Measurements from ENCODE around the gene ATAD3B. TPM values are rescaled to one million over a fixed set of nuclear protein-coding genes. Genes with fewer than 3 reads are reported as not detected.
A peak's percentile ranks its signal among the peaks of the same experiment; 100 is the strongest.
"Not testable (repeated sequence)": the region's sequence is repeated elsewhere in the genome, so short reads cannot be mapped to it uniquely, and the experiment has no call there.

The ATAD3B gene
- total and polyA plus RNA-seq, 2 of the 13 experiments (the other 11 are each of a cell fraction or from before 2014, with no cell fraction given): 9.6 to 31.1 TPM

- H3K4me2 ChIP-seq (ENCODE audit: low read depth, low read length); H3K79me2 ChIP-seq (ENCODE audit: insufficient read depth, low read length); ATAC-seq; H4K20me1 ChIP-seq (ENCODE audit: insufficient read depth, low read length); BruUV-seq (replicated peaks); H3K27me3 ChIP-seq (ENCODE audit: control insufficient read depth in 1 of 2, insufficient read depth in 2 of 2, low read length in 2 of 2); CTCF ChIA-PET (ENCODE audit: low intra/inter-chr PET ratio, low total read pairs); POLR2A ChIA-PET; H3K4me3 ChIP-seq (replicated peaks in 1 of 3; ENCODE audit: insufficient read depth in 1 of 3, low read depth in 2 of 3, low read length in 3 of 3); FAIRE-seq; H3K9ac ChIP-seq (ENCODE audit: insufficient read depth, low read depth, low read length); H3K27ac ChIP-seq (ENCODE audit: extremely low read length, insufficient read depth, low read length); H3K9me3 ChIP-seq (ENCODE audit: low read length); H2AFZ ChIP-seq (ENCODE audit: low read length); DNase-seq (ENCODE audit: low spot score); in situ Hi-C loops (cut with HindIII; ENCODE audit: extremely low pct_ligation_motif_present, low pct_unique_long_range_greater_than_20kb); intact Hi-C loops (cut with micrococcal nuclease; ENCODE audit: unreplicated experiment); H3K4me1 ChIP-seq (ENCODE audit: insufficient read depth, low read length): not testable (repeated sequence)
- TF ChIP-seq RBFOX2 (IDR thresholded peaks at IDR 0.05; ENCODE audit: low read depth, low read length): 0 out of 2 replicates have a peak, but pooled peaks have one; percentile 44
- WGBS (ENCODE audit: low lambda C conversion rate): 100% methylated on average over 2 of the region's 31 CpGs
- peaks cover 14 to 28% of the 10 kb centered on the region in 2 experiments; a peak in 4 of 5 replicates for H3K36me3 ChIP-seq (replicated peaks in 1 of 2; ENCODE audit: control insufficient read depth in 1 of 2, insufficient read depth in 2 of 2, low read length in 2 of 2)
Observed at GRCh38 chr1:1523226-1523625, 51.7 kb downstream of the ATAD3B start.

- FAIRE-seq: not testable (repeated sequence)
Observed at GRCh38 chr1:1523651-1524050, 52.1 kb downstream of the ATAD3B start.

GRCh38 chr1:1524750-1525383 lies 53.3 kb downstream of the ATAD3B start:
- H4K20me1 ChIP-seq (ENCODE audit: insufficient read depth, low read length); intact Hi-C loops (cut with micrococcal nuclease; ENCODE audit: unreplicated experiment); H2AFZ ChIP-seq (ENCODE audit: low read length); H3K4me3 ChIP-seq (replicated peaks in 1 of 3; ENCODE audit: insufficient read depth in 1 of 3, low read depth in 2 of 3, low read length in 3 of 3); POLR2A ChIA-PET; in situ Hi-C loops (cut with HindIII; ENCODE audit: extremely low pct_ligation_motif_present, low pct_unique_long_range_greater_than_20kb); H3K79me2 ChIP-seq (ENCODE audit: insufficient read depth, low read length); BruUV-seq (replicated peaks); H3K4me1 ChIP-seq (ENCODE audit: insufficient read depth, low read length); FAIRE-seq; ATAC-seq; H3K9me3 ChIP-seq (ENCODE audit: low read length); DNase-seq (ENCODE audit: low spot score); H3K27me3 ChIP-seq (ENCODE audit: control insufficient read depth in 1 of 2, insufficient read depth in 2 of 2, low read length in 2 of 2); H3K9ac ChIP-seq (ENCODE audit: insufficient read depth, low read depth, low read length); H3K4me2 ChIP-seq (ENCODE audit: low read depth, low read length); CTCF ChIA-PET (ENCODE audit: low intra/inter-chr PET ratio, low total read pairs); H3K27ac ChIP-seq (ENCODE audit: extremely low read length, insufficient read depth, low read length): not testable (repeated sequence)
- peaks cover 20 to 38% of the 10 kb centered on the region in 2 experiments; a peak in 4 of 5 replicates for H3K36me3 ChIP-seq (replicated peaks in 1 of 2; ENCODE audit: control insufficient read depth in 1 of 2, insufficient read depth in 2 of 2, low read length in 2 of 2)
- WGBS (ENCODE audit: low lambda C conversion rate): 98% methylated on average over 20 of the region's 30 CpGs

More at GRCh38 chr1:1523651-1524050, 52.1 kb downstream of the ATAD3B start:
- H3K4me2 ChIP-seq (ENCODE audit: low read depth, low read length); H3K27me3 ChIP-seq (ENCODE audit: control insufficient read depth in 1 of 2, insufficient read depth in 2 of 2, low read length in 2 of 2); DNase-seq (ENCODE audit: low spot score); H3K4me3 ChIP-seq (replicated peaks in 1 of 3; ENCODE audit: insufficient read depth in 1 of 3, low read depth in 2 of 3, low read length in 3 of 3); H3K4me1 ChIP-seq (ENCODE audit: insufficient read depth, low read length); H4K20me1 ChIP-seq (ENCODE audit: insufficient read depth, low read length); H3K9ac ChIP-seq (ENCODE audit: insufficient read depth, low read depth, low read length); H3K27ac ChIP-seq (ENCODE audit: extremely low read length, insufficient read depth, low read length); H2AFZ ChIP-seq (ENCODE audit: low read length); ATAC-seq; CTCF ChIA-PET (ENCODE audit: low intra/inter-chr PET ratio, low total read pairs); in situ Hi-C loops (cut with HindIII; ENCODE audit: extremely low pct_ligation_motif_present, low pct_unique_long_range_greater_than_20kb); POLR2A ChIA-PET; H3K9me3 ChIP-seq (ENCODE audit: low read length); H3K79me2 ChIP-seq (ENCODE audit: insufficient read depth, low read length); BruUV-seq (replicated peaks); intact Hi-C loops (cut with micrococcal nuclease; ENCODE audit: unreplicated experiment): not testable (repeated sequence)
- peaks cover 12 to 30% of the 10 kb centered on the region in 2 experiments; a peak in 4 of 5 replicates for H3K36me3 ChIP-seq (replicated peaks in 1 of 2; ENCODE audit: control insufficient read depth in 1 of 2, insufficient read depth in 2 of 2, low read length in 2 of 2)
- WGBS (ENCODE audit: low lambda C conversion rate): 98% methylated on average over 8 of the region's 17 CpGs

- H4K20me1 ChIP-seq (ENCODE audit: insufficient read depth, low read length); H3K9ac ChIP-seq (ENCODE audit: insufficient read depth, low read depth, low read length); H3K4me3 ChIP-seq (replicated peaks in 1 of 3; ENCODE audit: insufficient read depth in 1 of 3, low read depth in 2 of 3, low read length in 3 of 3); H3K9me3 ChIP-seq (ENCODE audit: low read length); H3K4me2 ChIP-seq (ENCODE audit: low read depth, low read length); H2AFZ ChIP-seq (ENCODE audit: low read length); H3K27me3 ChIP-seq (ENCODE audit: control insufficient read depth in 1 of 2, insufficient read depth in 2 of 2, low read length in 2 of 2); H3K27ac ChIP-seq (ENCODE audit: extremely low read length, insufficient read depth, low read length); ATAC-seq; BruUV-seq (replicated peaks); POLR2A ChIA-PET; H3K4me1 ChIP-seq (ENCODE audit: insufficient read depth, low read length); CTCF ChIA-PET (ENCODE audit: low intra/inter-chr PET ratio, low total read pairs); DNase-seq (ENCODE audit: low spot score); H3K79me2 ChIP-seq (ENCODE audit: insufficient read depth, low read length); intact Hi-C loops (cut with micrococcal nuclease; ENCODE audit: unreplicated experiment); FAIRE-seq; in situ Hi-C loops (cut with HindIII; ENCODE audit: extremely low pct_ligation_motif_present, low pct_unique_long_range_greater_than_20kb): not testable (repeated sequence)
- H3K36me3 ChIP-seq (replicated peaks in 1 of 2; ENCODE audit: control insufficient read depth in 1 of 2, insufficient read depth in 2 of 2, low read length in 2 of 2): peaks cover 19 to 33% of the 10 kb centered on the region in 2 experiments; a peak in 4 of 5 replicates
- WGBS (ENCODE audit: low lambda C conversion rate): 94% methylated on average over 11 of the region's 21 CpGs
Observed at GRCh38 chr1:1526476-1526875, 54.9 kb downstream of the ATAD3B start.
